ENCODE results near the gene PLD3.

DNA sequence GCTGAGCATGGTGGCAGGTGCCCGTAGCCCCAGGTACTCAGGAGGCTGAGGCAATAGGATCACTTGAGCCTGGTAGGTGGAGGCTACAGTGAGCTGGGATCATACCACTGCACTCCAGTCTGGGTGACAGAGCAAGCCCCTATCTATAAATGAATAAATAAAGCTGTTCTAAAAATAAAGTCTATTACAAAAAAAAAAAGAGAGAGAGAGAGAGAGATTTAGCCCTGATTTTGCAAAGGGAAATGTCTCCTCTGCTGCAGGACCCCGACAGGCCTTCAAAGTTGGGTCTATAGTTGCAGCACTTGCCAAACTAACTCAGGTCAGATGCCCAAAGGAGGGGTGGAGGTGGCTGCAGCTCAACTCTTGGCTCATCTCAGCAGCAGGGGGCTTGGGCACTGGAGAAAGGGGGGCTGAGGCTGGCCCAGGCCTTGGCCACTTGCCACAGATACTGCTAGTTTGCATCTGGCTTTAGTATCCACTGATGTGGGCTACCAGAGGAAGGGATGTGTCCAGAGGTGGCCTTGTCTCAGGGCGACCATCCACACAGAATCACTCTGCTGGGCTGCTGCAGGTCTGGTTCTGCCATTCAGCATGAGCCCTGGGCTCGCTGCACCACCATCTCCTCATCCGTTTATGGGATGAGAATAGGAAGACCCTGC, 32.6 kb upstream of the PLD3 start:
- TF ChIP-seq FOXM1 (IDR thresholded peaks at IDR 0.05; ENCODE audit: borderline replicate concordance) = no peak
- no peak for TF ChIP-seq SUZ12 (IDR thresholded peaks at IDR 0.05)
- no peak for TF ChIP-seq FOXA1 (IDR thresholded peaks at IDR 0.05)
- no peak for TF ChIP-seq CTBP1 (IDR thresholded peaks at IDR 0.05; ENCODE audit: borderline replicate concordance)
